Glutamatergic neuron (in vitro differentiated cells): Measurements from ENCODE around the gene IGLON5. TPM values are rescaled to one million over a fixed set of nuclear protein-coding genes. Genes with fewer than 3 reads are reported as not detected.

Experiments used
- DNase-seq: peaks from one replicate; pipeline ENCODE4 v3.0.0; 2022
- H3K27ac Mint-ChIP-seq: one replicate; pipeline ENCODE4 v1.8.0; 2020; ENCODE audit warnings: mild to moderate bottlenecking, mixed read lengths, inconsistent platforms; ENCODE audit not compliant: unreplicated experiment
- H3K27me3 Mint-ChIP-seq: one replicate; pipeline ENCODE4 v1.8.0; 2020; ENCODE audit warnings: mild to moderate bottlenecking, moderate library complexity, mixed read lengths, inconsistent platforms; ENCODE audit not compliant: unreplicated experiment
- H3K36me3 Mint-ChIP-seq: one replicate; pipeline ENCODE4 v1.8.0; 2020; ENCODE audit warnings: mild to moderate bottlenecking, mixed read lengths, inconsistent platforms; ENCODE audit not compliant: unreplicated experiment
- H3K4me1 Mint-ChIP-seq: one replicate; pipeline ENCODE4 v1.8.0; 2020; ENCODE audit warnings: mild to moderate bottlenecking, low read depth, mixed read lengths, inconsistent platforms; ENCODE audit not compliant: unreplicated experiment
- H3K4me3 Mint-ChIP-seq: one replicate; pipeline ENCODE4 v1.8.0; 2020; ENCODE audit warnings: mild to moderate bottlenecking, mixed read lengths, inconsistent platforms; ENCODE audit not compliant: unreplicated experiment
- H3K9me3 Mint-ChIP-seq: one replicate; pipeline ENCODE4 v1.8.0; 2020; ENCODE audit warnings: mild to moderate bottlenecking, moderate library complexity, mixed read lengths, inconsistent platforms; ENCODE audit not compliant: unreplicated experiment
- total RNA-seq: library from RNA; stranded (reverse); fragmentation: NEBNext Ultra II Directional; extraction: Animal tissue kit (Norgen Biotek cat#: 25700); gene quantifications from one replicate; pipeline ENCODE4 v1.2.1, GENCODE V29; 2021; ENCODE audit not compliant: unreplicated experiment
- TF ChIP-seq, protein P1 (sequence below): fragments of 200-600 bp; sonication (generic); IDR thresholded peaks from one replicate; pipeline ENCODE4 v1.5.0; 2021; ENCODE audit not compliant: partially characterized antibody, unreplicated experiment

The IGLON5 gene
- total RNA-seq, 1 donor from 2014 or later: 59.9 TPM

DNA sequence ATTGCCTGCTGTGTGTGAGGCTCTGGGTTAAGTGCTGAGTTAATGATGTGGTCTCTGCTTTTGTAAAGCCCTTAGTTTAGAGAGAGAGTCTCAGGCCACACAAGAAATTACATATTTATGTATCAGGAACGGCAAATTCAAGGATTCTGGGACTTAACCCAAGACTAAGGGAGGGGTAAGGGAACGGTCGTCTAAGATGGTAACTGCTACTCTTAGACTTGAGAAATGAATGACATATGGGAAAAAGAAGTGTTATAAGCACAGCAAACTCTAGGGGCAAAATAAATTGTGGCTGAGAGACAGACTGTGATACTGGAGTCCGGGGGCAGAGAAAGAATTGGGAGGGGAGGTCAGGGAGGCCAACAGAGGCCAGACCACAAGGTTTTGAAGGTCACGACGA is 20.3 kb downstream of the IGLON5 start:
- peaks cover 10% of the 10 kb centered on the region for H3K27me3 Mint-ChIP-seq
- H3K27ac Mint-ChIP-seq: no peak overlapping the region
- DNase-seq: no peak
- peaks cover 6% of the 10 kb centered on the region for H3K9me3 Mint-ChIP-seq
- peaks cover 13% of the 10 kb centered on the region for H3K36me3 Mint-ChIP-seq
- H3K4me1 Mint-ChIP-seq: peaks cover 2% of the 10 kb centered on the region
- no peak overlapping the region for H3K4me3 Mint-ChIP-seq
- TF ChIP-seq, protein P1, sequence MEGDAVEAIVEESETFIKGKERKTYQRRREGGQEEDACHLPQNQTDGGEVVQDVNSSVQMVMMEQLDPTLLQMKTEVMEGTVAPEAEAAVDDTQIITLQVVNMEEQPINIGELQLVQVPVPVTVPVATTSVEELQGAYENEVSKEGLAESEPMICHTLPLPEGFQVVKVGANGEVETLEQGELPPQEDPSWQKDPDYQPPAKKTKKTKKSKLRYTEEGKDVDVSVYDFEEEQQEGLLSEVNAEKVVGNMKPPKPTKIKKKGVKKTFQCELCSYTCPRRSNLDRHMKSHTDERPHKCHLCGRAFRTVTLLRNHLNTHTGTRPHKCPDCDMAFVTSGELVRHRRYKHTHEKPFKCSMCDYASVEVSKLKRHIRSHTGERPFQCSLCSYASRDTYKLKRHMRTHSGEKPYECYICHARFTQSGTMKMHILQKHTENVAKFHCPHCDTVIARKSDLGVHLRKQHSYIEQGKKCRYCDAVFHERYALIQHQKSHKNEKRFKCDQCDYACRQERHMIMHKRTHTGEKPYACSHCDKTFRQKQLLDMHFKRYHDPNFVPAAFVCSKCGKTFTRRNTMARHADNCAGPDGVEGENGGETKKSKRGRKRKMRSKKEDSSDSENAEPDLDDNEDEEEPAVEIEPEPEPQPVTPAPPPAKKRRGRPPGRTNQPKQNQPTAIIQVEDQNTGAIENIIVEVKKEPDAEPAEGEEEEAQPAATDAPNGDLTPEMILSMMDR: no peak

DNA sequence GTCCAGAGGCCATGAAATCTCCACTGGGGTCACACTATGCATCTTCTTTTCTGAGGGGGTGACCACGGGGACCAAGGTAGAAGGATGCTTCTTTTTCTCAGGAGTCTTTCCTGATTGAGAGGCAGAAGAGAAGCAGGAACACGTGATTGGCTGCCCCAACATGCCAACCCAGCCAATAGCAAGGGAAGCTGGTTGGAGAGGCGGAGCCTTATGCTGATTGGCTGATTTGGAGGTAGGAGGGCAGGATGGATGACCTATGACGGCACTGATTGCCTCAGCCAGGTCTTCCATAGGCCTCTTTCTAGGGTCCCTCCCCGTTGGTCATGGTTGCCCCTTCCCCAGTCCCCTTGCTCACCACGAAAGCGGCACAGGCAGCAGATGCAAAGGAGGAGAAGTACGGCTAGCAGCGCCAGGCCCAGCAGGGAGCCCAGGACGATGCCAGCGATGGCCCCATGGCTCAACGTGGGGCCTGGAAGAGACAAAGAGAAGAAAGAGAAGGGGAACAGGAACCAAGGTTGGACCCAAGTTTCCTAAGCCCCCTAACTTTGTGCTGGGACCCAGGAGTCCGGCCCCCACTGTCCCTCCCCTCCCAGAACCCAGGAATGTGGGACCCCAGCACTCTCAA is 22.5 kb downstream of the IGLON5 start:
- peaks cover 10% of the 10 kb centered on the region for H3K36me3 Mint-ChIP-seq

DNA sequence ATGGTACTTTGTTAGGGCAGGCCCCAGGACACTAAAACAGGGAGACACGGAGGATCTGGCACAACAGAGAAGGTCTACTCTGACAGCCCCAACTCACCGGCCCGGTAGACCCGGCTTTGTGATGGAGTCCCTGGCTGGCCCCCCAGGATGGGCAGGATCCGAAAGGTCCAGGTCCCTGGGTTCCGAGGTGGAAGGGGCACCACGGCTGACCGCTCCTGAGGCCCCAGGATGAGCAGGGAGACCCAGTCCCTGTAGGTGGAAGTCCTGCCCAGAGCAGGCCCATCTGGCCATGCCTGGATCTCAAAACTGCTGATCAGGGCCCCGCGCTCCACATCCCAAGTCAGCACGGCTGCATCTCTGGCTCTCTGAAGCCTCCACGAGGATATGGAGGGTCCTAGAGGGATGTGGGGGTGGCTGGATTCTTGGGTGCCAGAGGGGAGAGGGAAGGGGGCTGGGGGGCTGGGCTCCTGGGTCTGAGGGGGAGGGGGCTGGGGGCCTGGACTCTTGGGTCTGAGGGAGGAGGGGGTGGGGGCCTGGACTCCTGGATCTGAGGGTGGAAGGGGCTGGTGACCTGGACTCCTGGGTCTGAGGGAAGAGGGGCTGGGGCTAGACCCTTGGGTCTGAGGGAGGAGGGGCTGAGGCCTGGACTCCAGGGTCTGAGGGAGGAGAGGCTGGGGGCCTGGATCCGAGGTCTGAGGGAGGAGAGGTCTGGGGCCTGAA is 25.9 kb downstream of the IGLON5 start:
- TF ChIP-seq, protein P1: no peak
- Mint-ChIP-seq H3K27ac (no peak overlapping the region), H3K36me3 (no peaks in the 10 kb centered on the region), H3K27me3 (peaks cover 11% of the 10 kb centered on the region), H3K9me3 (peaks cover 4% of the 10 kb centered on the region), H3K4me1 (peaks cover 3% of the 10 kb centered on the region), H3K4me3 (no peak overlapping the region)
- no peak for DNase-seq

More for the DNA sequence above, 22.5 kb downstream of the IGLON5 start:
- no peak for DNase-seq
- no peak overlapping the region for H3K27ac Mint-ChIP-seq
- H3K4me3 Mint-ChIP-seq: no peak overlapping the region
- H3K9me3 Mint-ChIP-seq: peaks cover 3% of the 10 kb centered on the region
- H3K4me1 Mint-ChIP-seq: no peaks in the 10 kb centered on the region
- TF ChIP-seq, protein P1: no peak
- peaks cover 7% of the 10 kb centered on the region for H3K27me3 Mint-ChIP-seq

DNA sequence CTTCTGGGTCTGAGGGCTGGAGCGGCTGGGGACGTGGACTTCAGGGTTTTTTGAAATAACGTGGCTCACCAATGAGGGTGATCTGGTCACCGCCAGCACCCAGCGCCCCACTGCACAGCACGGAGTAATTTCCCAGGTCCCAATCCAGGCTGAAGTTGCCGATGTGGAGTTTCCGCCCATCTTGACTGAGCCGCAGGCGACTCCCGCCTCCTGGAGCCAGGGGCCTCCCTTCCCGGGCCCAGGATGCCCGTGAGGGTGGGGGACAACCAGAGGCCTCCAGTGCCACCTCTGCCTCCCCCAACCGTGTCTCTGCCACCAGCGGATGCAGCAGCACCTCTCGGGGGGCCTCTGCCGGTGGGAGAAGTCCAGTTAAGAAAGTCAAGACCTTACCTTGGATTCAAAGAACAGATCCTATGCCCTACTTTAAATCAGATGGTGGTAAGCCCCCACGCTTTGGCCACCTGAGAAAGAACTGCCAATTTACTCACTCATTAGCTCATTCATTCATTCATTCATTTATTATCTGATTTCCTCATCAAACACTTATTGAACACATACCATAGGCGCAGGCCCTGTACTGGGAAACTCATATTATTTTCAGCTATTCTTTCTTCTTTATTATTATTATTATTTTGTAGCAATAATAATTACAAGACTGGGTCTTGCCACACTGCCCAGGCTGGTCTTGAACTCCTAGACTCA is 26.6 kb downstream of the IGLON5 start:
- no peak overlapping the region for H3K27ac Mint-ChIP-seq

More for the DNA sequence above, 26.6 kb downstream of the IGLON5 start:
- Mint-ChIP-seq H3K36me3 (no peaks in the 10 kb centered on the region), H3K4me1 (peaks cover 3% of the 10 kb centered on the region), H3K4me3 (peak overlapping the region; percentile 76), H3K9me3 (peaks cover 4% of the 10 kb centered on the region), H3K27me3 (peaks cover 11% of the 10 kb centered on the region)
- no peak for DNase-seq
- TF ChIP-seq, protein P1: no peak
